IPS DF 19.7 (cell line): ENCODE data around the gene GRIN2A.

Experiments used
- DNase-seq: peaks from one replicate; pipeline ENCODE4 v3.0.0-alpha.2; 2013; ENCODE audit warnings: low read depth, low spot score

The GRIN2A gene

GRCh38 chr16:10033556-10033955, 148.7 kb downstream of the GRIN2A start:
- DNase-seq = no peak

- no peak for DNase-seq
These were observed 150.3 kb downstream of the GRIN2A start for GRCh38 chr16:10031955-10032354.

- no peak for DNase-seq
These were observed 150.8 kb downstream of the GRIN2A start for GRCh38 chr16:10031473-10031872.

- no peak for DNase-seq
These were observed 153.6 kb downstream of the GRIN2A start for GRCh38 chr16:10028644-10029043.

GRCh38 chr16:10027553-10027952, 154.7 kb downstream of the GRIN2A start:
- no peak for DNase-seq

GRCh38 chr16:10026593-10026992, 155.6 kb downstream of the GRIN2A start:
- no peak for DNase-seq

GRCh38 chr16:10022098-10022497, 160.1 kb downstream of the GRIN2A start:
- DNase-seq = no peak

GRCh38 chr16:10020866-10021265, 161.4 kb downstream of the GRIN2A start:
- DNase-seq = no peak

- no peak for DNase-seq
These were observed 165.5 kb downstream of the GRIN2A start for GRCh38 chr16:10016752-10017151.

- no peak for DNase-seq
These were observed 166.8 kb downstream of the GRIN2A start for GRCh38 chr16:10015397-10015796.

- no peak for DNase-seq
These were observed 168.5 kb downstream of the GRIN2A start for GRCh38 chr16:10013774-10014173.

- no peak for DNase-seq
These were observed 168.9 kb downstream of the GRIN2A start for GRCh38 chr16:10013364-10013763.

- no peak for DNase-seq
These were observed 172.5 kb downstream of the GRIN2A start for GRCh38 chr16:10009684-10010083.

GRCh38 chr16:10003486-10003885, 178.7 kb downstream of the GRIN2A start:
- no peak for DNase-seq

GRCh38 chr16:10001258-10001775, 180.9 kb downstream of the GRIN2A start:
- no peak for DNase-seq

- no peak for DNase-seq
These were observed 186.0 kb downstream of the GRIN2A start for GRCh38 chr16:9996221-9996620.

GRCh38 chr16:9992441-9992840, 189.8 kb downstream of the GRIN2A start:
- DNase-seq = no peak

- no peak for DNase-seq
These were observed 201.2 kb downstream of the GRIN2A start for GRCh38 chr16:9980981-9981380.

- DNase-seq = no peak
These were observed 204.0 kb downstream of the GRIN2A start for GRCh38 chr16:9978160-9978725.

GRCh38 chr16:9977333-9977897, 204.8 kb downstream of the GRIN2A start:
- no peak for DNase-seq

- no peak for DNase-seq
These were observed 205.6 kb downstream of the GRIN2A start for GRCh38 chr16:9976601-9977000.

GRCh38 chr16:9971907-9972306, 210.3 kb downstream of the GRIN2A start:
- DNase-seq = no peak

- DNase-seq = no peak
These were observed 211.4 kb downstream of the GRIN2A start for GRCh38 chr16:9970796-9971195.

GRCh38 chr16:9970244-9970643, 212.0 kb downstream of the GRIN2A start:
- no peak for DNase-seq
